GM23338 (cell line): ENCODE results near the gene SEMA4D. TPM values are rescaled to one million over a fixed set of nuclear protein-coding genes. Genes with fewer than 3 reads are reported as not detected.

Experiments used
- ATAC-seq: fragments of 200-7000 bp; cut with Tn5 transposase; 3 replicates; pipeline ENCODE4 v1.9.1; 2020
- DNase-seq: peaks from one replicate; pipeline ENCODE4 v3.0.0-alpha.2; 2015; ENCODE audit warnings: low spot score
- H2AFZ ChIP-seq: fragments of 200-600 bp; sonication (generic); 2 replicates; pipeline ENCODE4 v1.8.0; 2016; ENCODE audit warnings: antibody characterized with exemption, mild to moderate bottlenecking, moderate library complexity
- H3F3A ChIP-seq: fragments of 200-600 bp; sonication (generic); replicated peaks from 2 replicates; pipeline ENCODE4 v1.8.0; 2017; ENCODE audit warnings: antibody characterized with exemption, mixed run types, low read depth
- H3K27ac ChIP-seq: fragments of 200-600 bp; sonication (generic); 2 replicates; pipeline ENCODE4 v1.6.1; 2016; ENCODE audit warnings: low read depth
- H3K27me3 ChIP-seq: fragments of 200-600 bp; sonication (generic); 2 replicates; pipeline ENCODE4 v1.8.0; 2016; ENCODE audit warnings: mild to moderate bottlenecking, mixed run types, moderate library complexity; ENCODE audit not compliant: insufficient read depth
- H3K36me3 ChIP-seq: fragments of 200-600 bp; sonication (generic); 2 replicates; pipeline ENCODE4 v1.8.0; 2016; ENCODE audit warnings: mild to moderate bottlenecking; ENCODE audit not compliant: insufficient read depth
- H3K4me1 ChIP-seq: fragments of 200-600 bp; sonication (generic); 2 replicates; pipeline ENCODE4 v1.8.0; 2016; ENCODE audit warnings: mild to moderate bottlenecking, moderate library complexity; ENCODE audit not compliant: insufficient read depth
- H3K4me2 ChIP-seq: fragments of 200-600 bp; sonication (generic); 2 replicates; pipeline ENCODE4 v1.7.1; 2017; ENCODE audit warnings: mixed run types
- H3K4me3 ChIP-seq: fragments of 200-600 bp; sonication (generic); 2 replicates; pipeline ENCODE4 v1.6.1; 2016; ENCODE audit warnings: mixed run types
- H3K79me2 ChIP-seq: fragments of 200-600 bp; sonication (generic); replicated peaks from 2 replicates; pipeline ENCODE4 v1.8.0; 2017; ENCODE audit warnings: mild to moderate bottlenecking; ENCODE audit not compliant: insufficient read depth
- H3K9me2 ChIP-seq: fragments of 200-600 bp; sonication (generic); 2 replicates; pipeline ENCODE4 v1.8.0; 2017; ENCODE audit not compliant: insufficient read depth
- H4K20me1 ChIP-seq: fragments of 200-600 bp; sonication (generic); replicated peaks from 2 replicates; pipeline ENCODE4 v1.8.0; 2017; ENCODE audit warnings: mild to moderate bottlenecking; ENCODE audit not compliant: insufficient read depth
- H3K27ac Mint-ChIP-seq: 2 replicates; pipeline ENCODE4 v1.8.0; 2020; ENCODE audit warnings: inconsistent platforms, mild to moderate bottlenecking, moderate library complexity, mixed read lengths
- H3K27me3 Mint-ChIP-seq: 3 replicates; pipeline ENCODE4 v1.8.0; 2022; ENCODE audit warnings: low read depth, mild to moderate bottlenecking, moderate library complexity, mixed read lengths, inconsistent platforms; ENCODE audit not compliant: insufficient read depth, poor library complexity
- H3K36me3 Mint-ChIP-seq: 3 replicates; pipeline ENCODE4 v1.8.0; 2021; ENCODE audit warnings: low read depth, mild to moderate bottlenecking, inconsistent platforms, moderate library complexity, mixed read lengths
- H3K4me1 Mint-ChIP-seq: 3 replicates; pipeline ENCODE4 v1.8.0; 2020; ENCODE audit warnings: mild to moderate bottlenecking, inconsistent platforms, mixed read lengths
- H3K4me3 Mint-ChIP-seq: 3 replicates; pipeline ENCODE4 v1.8.0; 2021; ENCODE audit warnings: moderate library complexity, mild to moderate bottlenecking, inconsistent platforms, mixed read lengths
- H3K9me3 Mint-ChIP-seq: 3 replicates; pipeline ENCODE4 v1.8.0; 2020; ENCODE audit warnings: moderate library complexity, mild to moderate bottlenecking, inconsistent platforms, mixed read lengths
- CREB1 ChIP-seq: fragments of 250-450 bp; sonication (Bioruptor Pico); IDR thresholded peaks from 2 replicates; pipeline ENCODE4 v1.5.0; 2020; ENCODE audit warnings: low read depth, mild to moderate bottlenecking, moderate library complexity
- EZH2 ChIP-seq: fragments of 200-600 bp; sonication (generic); IDR thresholded peaks from one replicate; pipeline ENCODE4 v1.8.0; 2017; ENCODE audit warnings: antibody characterized with exemption, mild to moderate bottlenecking, low read depth; ENCODE audit not compliant: unreplicated experiment
- EZH2phosphoT487 ChIP-seq: fragments of 200-600 bp; sonication (generic); IDR thresholded peaks from one replicate; pipeline ENCODE4 v1.8.1; 2018; ENCODE audit warnings: antibody characterized with exemption; ENCODE audit not compliant: unreplicated experiment
- JUNB ChIP-seq: IDR thresholded peaks from one replicate; pipeline ENCODE4 v1.6.1; 2016; ENCODE audit warnings: antibody characterized with exemption; ENCODE audit not compliant: unreplicated experiment
- NANOG ChIP-seq: IDR thresholded peaks from 2 replicates; pipeline ENCODE4 v1.6.1; 2016; ENCODE audit warnings: antibody characterized with exemption, borderline replicate concordance
- POLR2AphosphoS5 ChIP-seq: IDR thresholded peaks from 2 replicates; pipeline ENCODE4 v1.6.1; 2016; ENCODE audit warnings: antibody characterized with exemption, low read depth
- STAT1 ChIP-seq: IDR thresholded peaks from one replicate; pipeline ENCODE4 v1.6.1; 2016; ENCODE audit warnings: antibody characterized with exemption; ENCODE audit not compliant: unreplicated experiment
- ZNF114 ChIP-seq: fragments of 250-450 bp; sonication (Bioruptor Pico); IDR thresholded peaks from 2 replicates; pipeline ENCODE4 v1.5.0; 2020; ENCODE audit warnings: mild to moderate bottlenecking, moderate library complexity
- ZNF331 ChIP-seq: fragments of 250-450 bp; sonication (Bioruptor Pico); IDR thresholded peaks from 2 replicates; pipeline ENCODE4 v1.5.0; 2020; ENCODE audit warnings: low read depth, mild to moderate bottlenecking, moderate library complexity
- polyA plus RNA-seq: library from polyadenylated mRNA; unstranded; fragments of >200 nt; fragmentation: Nextera tagmentation; extraction: Ambion mirVana; gene quantifications from 2 replicates; pipeline ENCODE4 v1.2.1, GENCODE V29; 2016
- total RNA-seq: library from RNA; depleted of rRNA; stranded (reverse); fragments of >200 nt; shearing (Covaris generic); gene quantifications from 2 replicates; pipeline ENCODE4 v1.2.3, GENCODE V29; 2014
- TF ChIP-seq, protein P1 (sequence below): IDR thresholded peaks from 2 replicates; pipeline ENCODE4 v1.6.1; 2016; ENCODE audit warnings: antibody characterized with exemption
- TF ChIP-seq, protein P2 (sequence below): IDR thresholded peaks from one replicate; pipeline ENCODE4 v1.6.1; 2018; ENCODE audit warnings: antibody characterized with exemption; ENCODE audit not compliant: unreplicated experiment
- TF ChIP-seq, protein P3 (sequence below): fragments of 250-450 bp; sonication (Bioruptor Pico); IDR thresholded peaks from 2 replicates; pipeline ENCODE4 v1.5.0; 2020; ENCODE audit warnings: mild to moderate bottlenecking, moderate library complexity
- TF ChIP-seq, protein P4 (sequence below), 2 experiments: fragments of 200-600 bp in 1 of 2; sonication (generic) in 1 of 2; conservative IDR thresholded peaks; 2 replicates each; pipeline versions ENCODE4 v1.5.1 to v1.6.1; 2016 to 2017; ENCODE audit warnings: antibody characterized with exemption in 2 of 2, low read depth in 2 of 2, mild to moderate bottlenecking in 2 of 2, moderate library complexity in 1 of 2

The SEMA4D gene
- total and polyA plus RNA-seq, 2 experiments from 2014 or later = 19.3 to 63.0 TPM

DNA sequence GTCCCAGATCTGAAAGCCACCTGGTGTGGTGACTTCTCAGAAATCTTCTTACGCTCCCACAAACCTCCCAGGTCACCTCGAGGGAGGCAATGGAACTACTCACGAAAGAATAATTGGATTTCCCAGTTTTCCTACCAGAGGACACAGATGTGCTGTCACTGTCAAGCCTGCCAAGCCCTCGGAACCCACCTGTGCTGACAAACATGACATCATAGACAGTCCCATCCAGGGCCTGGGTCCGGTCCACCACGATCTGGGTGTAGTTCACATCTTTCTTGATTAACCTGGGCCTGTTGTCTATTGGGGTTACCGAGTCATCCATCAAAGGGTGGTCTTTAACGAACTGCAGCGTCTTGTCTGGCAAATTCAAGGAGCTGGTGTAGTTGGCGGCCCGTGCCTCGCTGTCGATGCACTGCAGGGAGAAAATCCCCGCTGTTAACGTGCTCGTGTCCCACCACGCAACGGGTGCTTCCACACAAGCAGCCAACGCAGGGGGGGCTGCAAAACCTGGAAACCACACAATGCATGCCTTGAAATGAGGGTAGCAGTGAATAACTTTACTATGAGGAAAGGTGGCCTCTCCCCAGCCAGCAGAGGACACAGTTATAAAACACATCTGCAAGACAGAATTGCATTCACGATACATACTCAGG lies 110.6 kb downstream of the SEMA4D start:
- DNase-seq (no peak), ATAC-seq (no peak)
- H3K27me3 Mint-ChIP-seq = peaks cover 3% of the 10 kb centered on the region
- Histone ChIP-seq H3K9me2 (no peaks in the 10 kb centered on the region), H3K4me1 (no peaks in the 10 kb centered on the region), H3K27ac (no peak overlapping the region), H3K4me3 (no peak overlapping the region), H3K4me2 (no peak overlapping the region), H2AFZ (no peak overlapping the region), H3F3A (no peaks in the 10 kb centered on the region), H3K27me3 (no peaks in the 10 kb centered on the region), H4K20me1 (no peaks in the 10 kb centered on the region), H3K36me3 (peaks cover 17% of the 10 kb centered on the region), H3K79me2 (no peaks in the 10 kb centered on the region)
- H3K4me1 Mint-ChIP-seq = no peaks in the 10 kb centered on the region
- H3K27ac Mint-ChIP-seq = no peak overlapping the region
- peaks cover 65% of the 10 kb centered on the region for H3K36me3 Mint-ChIP-seq
- no peak for TF ChIP-seq EZH2
- no peak for TF ChIP-seq STAT1
- TF ChIP-seq POLR2AphosphoS5 = no peak
- TF ChIP-seq, protein P1, sequence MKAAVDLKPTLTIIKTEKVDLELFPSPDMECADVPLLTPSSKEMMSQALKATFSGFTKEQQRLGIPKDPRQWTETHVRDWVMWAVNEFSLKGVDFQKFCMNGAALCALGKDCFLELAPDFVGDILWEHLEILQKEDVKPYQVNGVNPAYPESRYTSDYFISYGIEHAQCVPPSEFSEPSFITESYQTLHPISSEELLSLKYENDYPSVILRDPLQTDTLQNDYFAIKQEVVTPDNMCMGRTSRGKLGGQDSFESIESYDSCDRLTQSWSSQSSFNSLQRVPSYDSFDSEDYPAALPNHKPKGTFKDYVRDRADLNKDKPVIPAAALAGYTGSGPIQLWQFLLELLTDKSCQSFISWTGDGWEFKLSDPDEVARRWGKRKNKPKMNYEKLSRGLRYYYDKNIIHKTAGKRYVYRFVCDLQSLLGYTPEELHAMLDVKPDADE = no peak
- no peak for TF ChIP-seq EZH2phosphoT487
- TF ChIP-seq NANOG = no peak
- TF ChIP-seq ZNF331 (CRISPR knock-in tag) = no peak
- no peak for TF ChIP-seq CREB1 (CRISPR knock-in tag)
- TF ChIP-seq, protein P2, sequence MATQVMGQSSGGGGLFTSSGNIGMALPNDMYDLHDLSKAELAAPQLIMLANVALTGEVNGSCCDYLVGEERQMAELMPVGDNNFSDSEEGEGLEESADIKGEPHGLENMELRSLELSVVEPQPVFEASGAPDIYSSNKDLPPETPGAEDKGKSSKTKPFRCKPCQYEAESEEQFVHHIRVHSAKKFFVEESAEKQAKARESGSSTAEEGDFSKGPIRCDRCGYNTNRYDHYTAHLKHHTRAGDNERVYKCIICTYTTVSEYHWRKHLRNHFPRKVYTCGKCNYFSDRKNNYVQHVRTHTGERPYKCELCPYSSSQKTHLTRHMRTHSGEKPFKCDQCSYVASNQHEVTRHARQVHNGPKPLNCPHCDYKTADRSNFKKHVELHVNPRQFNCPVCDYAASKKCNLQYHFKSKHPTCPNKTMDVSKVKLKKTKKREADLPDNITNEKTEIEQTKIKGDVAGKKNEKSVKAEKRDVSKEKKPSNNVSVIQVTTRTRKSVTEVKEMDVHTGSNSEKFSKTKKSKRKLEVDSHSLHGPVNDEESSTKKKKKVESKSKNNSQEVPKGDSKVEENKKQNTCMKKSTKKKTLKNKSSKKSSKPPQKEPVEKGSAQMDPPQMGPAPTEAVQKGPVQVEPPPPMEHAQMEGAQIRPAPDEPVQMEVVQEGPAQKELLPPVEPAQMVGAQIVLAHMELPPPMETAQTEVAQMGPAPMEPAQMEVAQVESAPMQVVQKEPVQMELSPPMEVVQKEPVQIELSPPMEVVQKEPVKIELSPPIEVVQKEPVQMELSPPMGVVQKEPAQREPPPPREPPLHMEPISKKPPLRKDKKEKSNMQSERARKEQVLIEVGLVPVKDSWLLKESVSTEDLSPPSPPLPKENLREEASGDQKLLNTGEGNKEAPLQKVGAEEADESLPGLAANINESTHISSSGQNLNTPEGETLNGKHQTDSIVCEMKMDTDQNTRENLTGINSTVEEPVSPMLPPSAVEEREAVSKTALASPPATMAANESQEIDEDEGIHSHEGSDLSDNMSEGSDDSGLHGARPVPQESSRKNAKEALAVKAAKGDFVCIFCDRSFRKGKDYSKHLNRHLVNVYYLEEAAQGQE = no peak
- TF ChIP-seq, protein P3, sequence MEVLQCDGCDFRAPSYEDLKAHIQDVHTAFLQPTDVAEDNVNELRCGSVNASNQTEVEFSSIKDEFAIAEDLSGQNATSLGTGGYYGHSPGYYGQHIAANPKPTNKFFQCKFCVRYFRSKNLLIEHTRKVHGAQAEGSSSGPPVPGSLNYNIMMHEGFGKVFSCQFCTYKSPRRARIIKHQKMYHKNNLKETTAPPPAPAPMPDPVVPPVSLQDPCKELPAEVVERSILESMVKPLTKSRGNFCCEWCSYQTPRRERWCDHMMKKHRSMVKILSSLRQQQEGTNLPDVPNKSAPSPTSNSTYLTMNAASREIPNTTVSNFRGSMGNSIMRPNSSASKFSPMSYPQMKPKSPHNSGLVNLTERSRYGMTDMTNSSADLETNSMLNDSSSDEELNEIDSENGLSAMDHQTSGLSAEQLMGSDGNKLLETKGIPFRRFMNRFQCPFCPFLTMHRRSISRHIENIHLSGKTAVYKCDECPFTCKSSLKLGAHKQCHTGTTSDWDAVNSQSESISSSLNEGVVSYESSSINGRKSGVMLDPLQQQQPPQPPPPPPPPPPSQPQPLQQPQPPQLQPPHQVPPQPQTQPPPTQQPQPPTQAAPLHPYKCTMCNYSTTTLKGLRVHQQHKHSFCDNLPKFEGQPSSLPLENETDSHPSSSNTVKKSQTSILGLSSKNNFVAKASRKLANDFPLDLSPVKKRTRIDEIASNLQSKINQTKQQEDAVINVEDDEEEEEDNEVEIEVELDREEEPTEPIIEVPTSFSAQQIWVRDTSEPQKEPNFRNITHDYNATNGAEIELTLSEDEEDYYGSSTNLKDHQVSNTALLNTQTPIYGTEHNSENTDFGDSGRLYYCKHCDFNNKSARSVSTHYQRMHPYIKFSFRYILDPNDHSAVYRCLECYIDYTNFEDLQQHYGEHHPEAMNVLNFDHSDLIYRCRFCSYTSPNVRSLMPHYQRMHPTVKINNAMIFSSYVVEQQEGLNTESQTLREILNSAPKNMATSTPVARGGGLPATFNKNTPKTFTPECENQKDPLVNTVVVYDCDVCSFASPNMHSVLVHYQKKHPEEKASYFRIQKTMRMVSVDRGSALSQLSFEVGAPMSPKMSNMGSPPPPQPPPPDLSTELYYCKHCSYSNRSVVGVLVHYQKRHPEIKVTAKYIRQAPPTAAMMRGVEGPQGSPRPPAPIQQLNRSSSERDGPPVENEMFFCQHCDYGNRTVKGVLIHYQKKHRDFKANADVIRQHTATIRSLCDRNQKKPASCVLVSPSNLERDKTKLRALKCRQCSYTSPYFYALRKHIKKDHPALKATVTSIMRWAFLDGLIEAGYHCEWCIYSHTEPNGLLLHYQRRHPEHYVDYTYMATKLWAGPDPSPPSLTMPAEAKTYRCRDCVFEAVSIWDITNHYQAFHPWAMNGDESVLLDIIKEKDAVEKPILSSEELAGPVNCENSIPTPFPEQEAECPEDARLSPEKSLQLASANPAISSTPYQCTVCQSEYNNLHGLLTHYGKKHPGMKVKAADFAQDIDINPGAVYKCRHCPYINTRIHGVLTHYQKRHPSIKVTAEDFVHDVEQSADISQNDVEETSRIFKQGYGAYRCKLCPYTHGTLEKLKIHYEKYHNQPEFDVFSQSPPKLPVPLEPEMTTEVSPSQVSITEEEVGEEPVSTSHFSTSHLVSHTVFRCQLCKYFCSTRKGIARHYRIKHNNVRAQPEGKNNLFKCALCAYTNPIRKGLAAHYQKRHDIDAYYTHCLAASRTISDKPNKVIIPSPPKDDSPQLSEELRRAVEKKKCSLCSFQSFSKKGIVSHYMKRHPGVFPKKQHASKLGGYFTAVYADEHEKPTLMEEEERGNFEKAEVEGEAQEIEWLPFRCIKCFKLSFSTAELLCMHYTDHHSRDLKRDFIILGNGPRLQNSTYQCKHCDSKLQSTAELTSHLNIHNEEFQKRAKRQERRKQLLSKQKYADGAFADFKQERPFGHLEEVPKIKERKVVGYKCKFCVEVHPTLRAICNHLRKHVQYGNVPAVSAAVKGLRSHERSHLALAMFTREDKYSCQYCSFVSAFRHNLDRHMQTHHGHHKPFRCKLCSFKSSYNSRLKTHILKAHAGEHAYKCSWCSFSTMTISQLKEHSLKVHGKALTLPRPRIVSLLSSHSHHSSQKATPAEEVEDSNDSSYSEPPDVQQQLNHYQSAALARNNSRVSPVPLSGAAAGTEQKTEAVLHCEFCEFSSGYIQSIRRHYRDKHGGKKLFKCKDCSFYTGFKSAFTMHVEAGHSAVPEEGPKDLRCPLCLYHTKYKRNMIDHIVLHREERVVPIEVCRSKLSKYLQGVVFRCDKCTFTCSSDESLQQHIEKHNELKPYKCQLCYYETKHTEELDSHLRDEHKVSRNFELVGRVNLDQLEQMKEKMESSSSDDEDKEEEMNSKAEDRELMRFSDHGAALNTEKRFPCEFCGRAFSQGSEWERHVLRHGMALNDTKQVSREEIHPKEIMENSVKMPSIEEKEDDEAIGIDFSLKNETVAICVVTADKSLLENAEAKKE = no peak
- TF ChIP-seq, protein P4, sequence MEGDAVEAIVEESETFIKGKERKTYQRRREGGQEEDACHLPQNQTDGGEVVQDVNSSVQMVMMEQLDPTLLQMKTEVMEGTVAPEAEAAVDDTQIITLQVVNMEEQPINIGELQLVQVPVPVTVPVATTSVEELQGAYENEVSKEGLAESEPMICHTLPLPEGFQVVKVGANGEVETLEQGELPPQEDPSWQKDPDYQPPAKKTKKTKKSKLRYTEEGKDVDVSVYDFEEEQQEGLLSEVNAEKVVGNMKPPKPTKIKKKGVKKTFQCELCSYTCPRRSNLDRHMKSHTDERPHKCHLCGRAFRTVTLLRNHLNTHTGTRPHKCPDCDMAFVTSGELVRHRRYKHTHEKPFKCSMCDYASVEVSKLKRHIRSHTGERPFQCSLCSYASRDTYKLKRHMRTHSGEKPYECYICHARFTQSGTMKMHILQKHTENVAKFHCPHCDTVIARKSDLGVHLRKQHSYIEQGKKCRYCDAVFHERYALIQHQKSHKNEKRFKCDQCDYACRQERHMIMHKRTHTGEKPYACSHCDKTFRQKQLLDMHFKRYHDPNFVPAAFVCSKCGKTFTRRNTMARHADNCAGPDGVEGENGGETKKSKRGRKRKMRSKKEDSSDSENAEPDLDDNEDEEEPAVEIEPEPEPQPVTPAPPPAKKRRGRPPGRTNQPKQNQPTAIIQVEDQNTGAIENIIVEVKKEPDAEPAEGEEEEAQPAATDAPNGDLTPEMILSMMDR (conservative IDR thresholded peaks at IDR 0.05; ENCODE audit: low read depth in 2 of 2) = no peak
- TF ChIP-seq JUNB = no peak
- no peak for TF ChIP-seq ZNF114 (CRISPR knock-in tag)
- H3K9me3 Mint-ChIP-seq = no peaks in the 10 kb centered on the region
- H3K4me3 Mint-ChIP-seq = no peak overlapping the region
